LHCN-M2 (cell line): ENCODE results near the gene METTL21A. TPM values are rescaled to one million over a fixed set of nuclear protein-coding genes. Genes with fewer than 3 reads are reported as not detected.

Source experiments
- DNase-seq: peaks from one replicate; pipeline ENCODE4 v3.0.0-alpha.2; 2012; ENCODE audit warnings: low read depth
- total RNA-seq: library from RNA; depleted of rRNA; stranded (reverse); fragments of >200 nt; gene quantifications from 2 replicates; pipeline ENCODE4 v1.2.3, GENCODE V29; 2014

The METTL21A gene
- total RNA-seq, 1 experiment from 2014 or later = 16.4 TPM

- peak; percentile 58 for DNase-seq
These were observed 795 bp downstream of the METTL21A start for GRCh38 chr2:207624185-207625013.

- DNase-seq = no peak
These were observed 3.6 kb downstream of the METTL21A start for GRCh38 chr2:207621501-207622039.

- no peak for DNase-seq
These were observed 5.4 kb downstream of the METTL21A start for GRCh38 chr2:207619764-207620203.

GRCh38 chr2:207617011-207617671 lies 8.1 kb downstream of the METTL21A start:
- peak; percentile 84 for DNase-seq

GRCh38 chr2:207616185-207616584 lies 9.0 kb downstream of the METTL21A start:
- DNase-seq = peak; percentile 37

GRCh38 chr2:207614824-207615223 lies 10.4 kb downstream of the METTL21A start:
- no peak for DNase-seq

GRCh38 chr2:207612714-207613113 lies 12.5 kb downstream of the METTL21A start:
- no peak for DNase-seq

GRCh38 chr2:207606829-207607228 lies 18.4 kb downstream of the METTL21A start:
- no peak for DNase-seq

GRCh38 chr2:207606399-207606798 lies 18.8 kb downstream of the METTL21A start:
- no peak for DNase-seq

GRCh38 chr2:207603486-207603885 lies 21.7 kb downstream of the METTL21A start:
- peak; percentile 15 for DNase-seq

- DNase-seq = no peak
These were observed 23.4 kb downstream of the METTL21A start for GRCh38 chr2:207601774-207602173.

- no peak for DNase-seq
These were observed 25.0 kb downstream of the METTL21A start for GRCh38 chr2:207600231-207600630.

GRCh38 chr2:207599636-207600035 lies 25.6 kb downstream of the METTL21A start:
- DNase-seq = no peak

GRCh38 chr2:207594731-207595130 lies 30.5 kb downstream of the METTL21A start:
- no peak for DNase-seq

GRCh38 chr2:207594264-207594663 lies 30.9 kb downstream of the METTL21A start:
- no peak for DNase-seq

GRCh38 chr2:207593277-207593676 lies 31.9 kb downstream of the METTL21A start:
- DNase-seq = no peak

GRCh38 chr2:207589143-207589542 lies 36.1 kb downstream of the METTL21A start:
- no peak for DNase-seq

GRCh38 chr2:207587305-207587704 lies 37.9 kb downstream of the METTL21A start:
- no peak for DNase-seq

GRCh38 chr2:207584952-207585351 lies 40.2 kb downstream of the METTL21A start:
- DNase-seq = no peak

- DNase-seq = no peak
These were observed 53.8 kb downstream of the METTL21A start for GRCh38 chr2:207571370-207571769.

GRCh38 chr2:207567671-207568070 lies 57.5 kb downstream of the METTL21A start:
- no peak for DNase-seq

- DNase-seq = no peak
These were observed 59.3 kb downstream of the METTL21A start for GRCh38 chr2:207565736-207566500.
